Ovary (tissue), 9 donors: ENCODE results near the gene COMMD8. TPM values are rescaled to one million over a fixed set of nuclear protein-coding genes. Genes with fewer than 3 reads are reported as not detected.

Source experiments
- DNase-seq, 5 donors: peaks; one replicate each; pipeline ENCODE4 v3.0.0-alpha.2; 2019 to 2020
- H3K27ac ChIP-seq, 2 donors: fragments of 200-600 bp; one replicate each; pipeline versions ENCODE4 v1.5.1 to v1.8.0; 2019 to 2022
- H3K27me3 ChIP-seq: fragments of 200-600 bp; one replicate; pipeline ENCODE4 v1.8.0; 2022
- H3K36me3 ChIP-seq: fragments of 200-600 bp; sonication (generic); one replicate; pipeline ENCODE4 v1.5.1; 2019
- H3K4me1 ChIP-seq: one replicate; pipeline ENCODE4 v1.8.1; 2013; ENCODE audit warnings: mild to moderate bottlenecking, moderate library complexity; ENCODE audit not compliant: insufficient read depth
- H3K4me3 ChIP-seq: fragments of 200-600 bp; sonication (generic); one replicate; pipeline ENCODE4 v1.5.1; 2017
- H3K9me3 ChIP-seq, 2 donors: fragments of 200-600 bp in 1 of 2; sonication (generic) in 1 of 2; one replicate each; pipeline versions ENCODE4 v1.5.1 to v1.8.1; 2013 to 2019; ENCODE audit warnings: mild to moderate bottlenecking in 1 of 2, moderate library complexity in 1 of 2
- EP300 ChIP-seq: sonication (generic); formaldehyde crosslinking; IDR thresholded peaks from one replicate; pipeline ENCODE4 v1.6.1; 2017; ENCODE audit warnings: antibody characterized with exemption
- POLR2A ChIP-seq: fragments of 450-650 bp; IDR thresholded peaks from one replicate; pipeline ENCODE4 v1.6.1; 2017; ENCODE audit warnings: antibody characterized with exemption, mild to moderate bottlenecking, moderate library complexity
- whole genome bisulfite sequencing, 3 donors: extraction: QIAGEN DNeasy Blood & Tissue Kit in 1 of 3; methylation state at CpG; one replicate each; pipeline versions ENCODE4 v1.1.5 to v1.1.7; 2013 to 2017; 5-methylcytosine and 5-hydroxymethylcytosine counted together
- intact Hi-C, 4 donors: fragments of 100-400 bp; cut with DNase I; formaldehyde crosslinking; loops; one replicate each; pipeline versions ENCODE4 v1.11.0 to v1.15.1; 2022 to 2023
- polyA plus RNA-seq, 2 donors: library from polyadenylated mRNA; stranded (reverse); fragments of 200-250 nt in 1 of 2; fragments of 350-450 nt in 1 of 2; fragmentation: Illumina TruSeq in 1 of 2; extraction: RNeasy Lipid Tissue Mini Kit (QIAGEN cat#74804) in 1 of 2; gene quantifications; one replicate each; pipeline ENCODE4 v1.2.3, GENCODE V29; 2013 to 2014
- total RNA-seq, 7 donors: library from RNA; depleted of rRNA in 2 of 7; stranded (reverse); fragments of >200 nt in 2 of 7; fragmentation: NEBNext Ultra II Directional in 3 of 7; extraction: Animal tissue kit (Norgen Biotek cat#: 25700) in 3 of 7; gene quantifications; one replicate each; pipeline versions ENCODE4 v1.1.0 to v1.2.4, GENCODE V29; 2016 to 2023
- TF ChIP-seq, protein P1 (sequence below), 3 donors: fragments of 450-650 bp in 2 of 3; fragments of 200-600 bp in 1 of 3; IDR thresholded peaks; one replicate each; pipeline versions ENCODE4 v1.5.1 to v1.8.0; 2016 to 2022; ENCODE audit warnings: antibody characterized with exemption in 3 of 3, mild to moderate bottlenecking in 1 of 3
- donor health status: DM: no; HTN: no; CAD: no; lungs with moderate emphysema.
- donor health status: DM: no; HTN: no; CAD: no.
- donor health status: Bipolar disorder and iron deficiency.
- donor health status: DM: yes; HTN: yes; CAD: no.
- donor health status: DM: no; HTN: no; CAD: no.
- donor health status: DM: yes; HTN: yes; CAD: no.

The COMMD8 gene
- total and polyA plus RNA-seq, 9 donors, result 6.5 to 13.2 (median 10.7) TPM

DNA sequence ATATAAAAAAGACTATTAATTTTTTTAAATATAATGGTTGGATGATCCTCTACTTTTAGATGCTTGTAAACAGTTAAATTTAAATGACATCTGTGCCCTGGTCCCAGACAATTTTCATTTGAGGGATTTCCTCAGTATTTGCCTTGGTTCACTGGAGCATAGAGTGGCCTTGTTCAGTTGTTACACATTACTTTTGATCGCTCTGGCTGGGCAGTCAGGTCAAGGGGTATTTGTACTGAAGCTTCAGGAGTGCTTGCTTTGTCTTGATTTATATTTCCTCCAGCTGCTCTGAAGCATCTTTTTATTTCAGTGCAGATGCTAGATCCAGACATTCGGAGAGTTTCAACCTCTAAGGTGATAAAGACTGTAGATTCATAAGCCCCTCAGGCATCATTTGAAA lies 50.0 kb downstream of the COMMD8 start:
- intact Hi-C loops, result no loop called here
- 10 to 24% (median 12%) methylated on average over 2 of the region's 2 CpGs for WGBS, 3 donors
- no peak for DNase-seq
- H3K4me1 ChIP-seq, result no peaks in the 10 kb centered on the region
- H3K27me3 ChIP-seq, result no peaks in the 10 kb centered on the region
- H3K36me3 ChIP-seq, result no peaks in the 10 kb centered on the region
- H3K27ac ChIP-seq, result no peak overlapping the region
- no peak overlapping the region for H3K4me3 ChIP-seq
- TF ChIP-seq, protein P1, sequence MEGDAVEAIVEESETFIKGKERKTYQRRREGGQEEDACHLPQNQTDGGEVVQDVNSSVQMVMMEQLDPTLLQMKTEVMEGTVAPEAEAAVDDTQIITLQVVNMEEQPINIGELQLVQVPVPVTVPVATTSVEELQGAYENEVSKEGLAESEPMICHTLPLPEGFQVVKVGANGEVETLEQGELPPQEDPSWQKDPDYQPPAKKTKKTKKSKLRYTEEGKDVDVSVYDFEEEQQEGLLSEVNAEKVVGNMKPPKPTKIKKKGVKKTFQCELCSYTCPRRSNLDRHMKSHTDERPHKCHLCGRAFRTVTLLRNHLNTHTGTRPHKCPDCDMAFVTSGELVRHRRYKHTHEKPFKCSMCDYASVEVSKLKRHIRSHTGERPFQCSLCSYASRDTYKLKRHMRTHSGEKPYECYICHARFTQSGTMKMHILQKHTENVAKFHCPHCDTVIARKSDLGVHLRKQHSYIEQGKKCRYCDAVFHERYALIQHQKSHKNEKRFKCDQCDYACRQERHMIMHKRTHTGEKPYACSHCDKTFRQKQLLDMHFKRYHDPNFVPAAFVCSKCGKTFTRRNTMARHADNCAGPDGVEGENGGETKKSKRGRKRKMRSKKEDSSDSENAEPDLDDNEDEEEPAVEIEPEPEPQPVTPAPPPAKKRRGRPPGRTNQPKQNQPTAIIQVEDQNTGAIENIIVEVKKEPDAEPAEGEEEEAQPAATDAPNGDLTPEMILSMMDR (IDR thresholded peaks at IDR 0.05), result no peak
- TF ChIP-seq POLR2A (no peak), EP300 (no peak)
- no peaks in the 10 kb centered on the region for H3K9me3 ChIP-seq

DNA sequence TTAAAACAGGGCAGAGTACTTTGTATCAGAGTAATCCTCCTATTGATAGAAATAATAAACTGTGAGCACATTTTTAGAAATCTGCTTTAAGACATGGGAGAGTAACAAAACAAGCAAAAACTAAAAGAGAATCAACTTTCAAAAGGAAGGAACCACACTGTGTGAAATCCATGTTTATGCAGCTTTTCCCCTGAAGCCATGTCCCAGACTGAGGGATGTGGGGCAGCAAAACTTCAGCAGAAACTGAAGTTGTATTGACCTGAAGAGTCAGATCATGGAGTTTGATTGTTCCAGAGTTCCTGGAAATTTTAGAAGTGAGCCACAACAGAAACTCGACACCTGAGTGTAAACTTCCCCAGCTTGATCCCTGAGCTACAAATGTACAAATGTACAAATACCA lies 53.2 kb downstream of the COMMD8 start:
- H3K9me3 ChIP-seq, result no peaks in the 10 kb centered on the region
- H3K36me3 ChIP-seq, result no peaks in the 10 kb centered on the region
- no peak overlapping the region for H3K27ac ChIP-seq
- no peaks in the 10 kb centered on the region for H3K4me1 ChIP-seq
- H3K4me3 ChIP-seq, result no peak overlapping the region
- intact Hi-C loops, result no loop called here
- TF ChIP-seq, protein P1 (IDR thresholded peaks at IDR 0.05), result no peak
- TF ChIP-seq POLR2A (no peak), EP300 (no peak)
- H3K27me3 ChIP-seq, result no peaks in the 10 kb centered on the region
- 67 to 78% (median 73%) methylated on average over 1 of the region's 1 CpG for WGBS, 3 donors
- DNase-seq, result no peak

DNA sequence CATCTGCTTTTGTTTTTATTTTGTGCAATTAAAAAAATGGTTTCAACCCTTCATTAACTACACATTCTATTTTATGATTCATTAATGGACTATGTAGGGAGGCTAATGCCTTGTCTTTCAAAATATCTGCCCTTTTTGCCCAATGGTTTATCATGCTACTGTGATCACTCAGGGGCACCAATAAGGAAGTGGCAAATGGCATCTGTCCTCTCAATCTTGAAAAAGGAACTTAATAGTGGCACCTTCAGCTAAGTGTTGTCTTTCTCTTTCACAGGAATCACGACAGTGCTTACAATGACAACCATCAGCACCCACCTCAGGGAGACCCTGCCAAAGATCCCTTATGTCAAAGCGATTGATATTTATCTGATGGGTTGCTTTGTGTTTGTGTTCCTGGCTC lies 57.1 kb downstream of the COMMD8 start:
- no peak overlapping the region for H3K27ac ChIP-seq
- intact Hi-C loops, result no loop called here
- no peaks in the 10 kb centered on the region for H3K4me1 ChIP-seq
- H3K27me3 ChIP-seq, result no peaks in the 10 kb centered on the region
- no peak for DNase-seq
- TF ChIP-seq POLR2A, result no peak
- no peak for TF ChIP-seq EP300
- TF ChIP-seq, protein P1 (IDR thresholded peaks at IDR 0.05), result no peak
- no peaks in the 10 kb centered on the region for H3K36me3 ChIP-seq
- H3K4me3 ChIP-seq, result no peak overlapping the region
- 75 to 84% (median 75%) methylated on average over 2 of the region's 2 CpGs for WGBS, 3 donors
- H3K9me3 ChIP-seq, result no peaks in the 10 kb centered on the region

Other genes starting within 250 kb of the COMMD8 start
- gene ATP10D, start 21.6 kb upstream of the COMMD8 start, total RNA-seq, result 10 to 100 TPM; 10.1 to 27.8 (median 19.6) TPM
- 10 to 100 TPM in 1 of 2 donors, 1 to 10 TPM in 1; 8.2 to 24.9 TPM for gene ATP10D, start 21.6 kb upstream of the COMMD8 start, polyA plus RNA-seq